GM12878 (cell line): ENCODE measurements around the gene ATXN2. TPM values are rescaled to one million over a fixed set of nuclear protein-coding genes. Genes with fewer than 3 reads are reported as not detected.

ENCODE experiments used
- ATAC-seq: fragments of 200-7000 bp; cut with Tn5 transposase; 3 replicates; pipeline ENCODE4 v1.9.1; 2020; ENCODE audit warnings: mild to moderate bottlenecking, moderate library complexity
- BruUV-seq: library from RNA; stranded (reverse); fragments of 400-500 nt; replicated peaks from 2 replicates; lab custom pipeline; 2021; lab: Mats Ljungman, UMichigan
- CTCF ChIA-PET: fragments of 300-600 bp; sonication (Branson Sonifier 250); formaldehyde crosslinking; extraction: SDS; loops from one replicate; lab custom pipeline; 2021; ENCODE audit warnings: inconsistent platforms; lab: Yijun Ruan, JAX
- POLR2A ChIA-PET: fragments of 350-600 bp; formaldehyde crosslinking; extraction: SDS; loops from one replicate; lab custom pipeline; 2021; ENCODE audit warnings: inconsistent platforms; lab: Charles Lee
- RAD21 ChIA-PET: fragments of 300-600 bp; sonication (Branson Sonifier 250); formaldehyde crosslinking; loops from one replicate; lab custom pipeline; 2023; ENCODE audit warnings: antibody characterized with exemption; ENCODE audit not compliant: unreplicated experiment; lab: Charles Lee
- SMC1A ChIA-PET: fragments of 300-600 bp; sonication (Branson Sonifier 250); formaldehyde crosslinking; loops from one replicate; lab custom pipeline; 2023; ENCODE audit not compliant: unreplicated experiment, uncharacterized antibody; lab: Charles Lee
- DNase-seq: peaks from one replicate; pipeline ENCODE4 v3.0.0-alpha.2; 2011; ENCODE audit warnings: low read depth, low spot score
- FAIRE-seq: peaks from 3 replicates; lab custom pipeline; 2011; peaks lifted over from hg19 to GRCh38; lab: Jason Lieb, UNC
- H2AFZ ChIP-seq: 2 replicates; pipeline ENCODE4 v1.6.0; 2011; ENCODE audit warnings: low read depth, low read length, control low read depth; ENCODE audit not compliant: control insufficient read depth
- H3K27ac ChIP-seq: 2 replicates; pipeline ENCODE4 v1.5.1; 2011; ENCODE audit warnings: control low read depth; ENCODE audit not compliant: control insufficient read depth, insufficient read depth
- H3K27me3 ChIP-seq, 2 experiments: replicated peaks in 1 of 2; 2 replicates each; pipeline versions ENCODE4 v1.6.0 to v1.6.1; 2011; ENCODE audit warnings: low read length in 1 of 2; ENCODE audit not compliant: control insufficient read depth in 2 of 2, insufficient read depth in 2 of 2
- H3K36me3 ChIP-seq, 2 experiments: 2 replicates each; pipeline ENCODE4 v1.5.1; 2011; ENCODE audit warnings: low read length in 1 of 2; ENCODE audit not compliant: control insufficient read depth in 2 of 2, insufficient read depth in 2 of 2
- H3K4me1 ChIP-seq: 2 replicates; pipeline ENCODE4 v1.6.1; 2011; ENCODE audit warnings: mild to moderate bottlenecking, low read length, moderate library complexity, mixed read lengths; ENCODE audit not compliant: control insufficient read depth, insufficient read depth
- H3K4me2 ChIP-seq: 2 replicates; pipeline ENCODE4 v1.6.0; 2011; ENCODE audit warnings: control low read depth; ENCODE audit not compliant: control insufficient read depth, insufficient read depth
- H3K4me3 ChIP-seq: fragments of 200-600 bp; sonication (generic); 2 replicates; pipeline ENCODE4 v1.5.1; 2016
- H3K79me2 ChIP-seq: 2 replicates; pipeline ENCODE4 v1.6.0; 2011; ENCODE audit warnings: low read length; ENCODE audit not compliant: control insufficient read depth, insufficient read depth
- H3K9ac ChIP-seq: 2 replicates; pipeline ENCODE4 v1.8.0; 2011; ENCODE audit warnings: low read length, control low read depth, mixed read lengths; ENCODE audit not compliant: control insufficient read depth, insufficient read depth
- H3K9me3 ChIP-seq: replicated peaks from 3 replicates; pipeline ENCODE4 v1.5.1; 2011; ENCODE audit warnings: mild to moderate bottlenecking, low read length; ENCODE audit not compliant: control insufficient read depth, insufficient read depth
- H4K20me1 ChIP-seq: 2 replicates; pipeline ENCODE4 v1.6.0; 2011; ENCODE audit not compliant: control insufficient read depth, insufficient read depth
- ESRRA ChIP-seq: IDR thresholded peaks from 2 replicates; pipeline ENCODE4 v1.6.1; 2012; ENCODE audit warnings: mild to moderate bottlenecking, low read length, improper control_type of control experiment
- RB1 ChIP-seq: fragments of 450-650 bp; formaldehyde crosslinking; IDR thresholded peaks from 2 replicates; pipeline ENCODE4 v1.6.1; 2017; ENCODE audit warnings: mild to moderate bottlenecking, borderline replicate concordance
- SPI1 ChIP-seq: IDR thresholded peaks from 2 replicates; pipeline ENCODE4 v1.6.1; 2011; ENCODE audit warnings: low read depth, mild to moderate bottlenecking, low read length, moderate library complexity, borderline replicate concordance; ENCODE audit not compliant: insufficient read depth
- ZBTB33 ChIP-seq: fragments of 450-650 bp; IDR thresholded peaks from 2 replicates; pipeline ENCODE4 v1.6.1; 2017; ENCODE audit warnings: mild to moderate bottlenecking
- ZNF24 ChIP-seq: fragments of 450-650 bp; IDR thresholded peaks from 2 replicates; pipeline ENCODE4 v1.6.1; 2017; ENCODE audit warnings: antibody characterized with exemption, mild to moderate bottlenecking
- WGBS: methylation state at CpG from one replicate; pipeline ENCODE4 v1.1.6; 2016; ENCODE audit warnings: low lambda C conversion rate; ENCODE audit not compliant: insufficient replicate concordance, insufficient coverage; ENCODE audit errors: missing lambda C conversion rate; 5-methylcytosine and 5-hydroxymethylcytosine counted together
- in situ Hi-C: fragments of 300-500 bp; cut with MboI; formaldehyde crosslinking; loops from 9 replicates; pipeline ENCODE4 v1.14.3; 2018; ENCODE audit warnings: mixed read lengths
- intact Hi-C: fragments of 100-400 bp; cut with micrococcal nuclease; formaldehyde crosslinking; loops from one replicate; pipeline ENCODE4 v1.14.2; 2022; ENCODE audit not compliant: unreplicated experiment
- polyA plus RNA-seq, 11 experiments: library from polyadenylated mRNA; depleted of rRNA in 4 of 11; unstranded in 6 of 11; stranded (reverse) in 5 of 11; fragments of >200 nt; fragmentation: Nextera tagmentation in 4 of 11; fragmentation: Illumina TruSeq in 1 of 11; extraction: Ambion mirVana in 4 of 11; extraction: Trizol in 1 of 11; gene quantifications; 1 replicate in 1 of 11; 2 replicates in 10 of 11; pipeline versions ENCODE4 v1.2.1 to v1.2.3, GENCODE V29; 2011 to 2016; ENCODE audit warnings: inconsistent platforms in 2 of 11, missing spikeins in 2 of 11, low read depth in 1 of 11
- total RNA-seq, 4 experiments: library from RNA; depleted of rRNA in 3 of 4; stranded (reverse); fragments of >200 nt in 3 of 4; fragmentation: Illumina TruSeq in 1 of 4; extraction: Trizol in 1 of 4; gene quantifications; 2 replicates each; pipeline versions ENCODE4 v1.2.1 to v1.2.3, GENCODE V29; 2013 to 2021

The ATXN2 gene
- total and polyA plus RNA-seq, 10 of the 15 experiments (the other 5 are each of a cell fraction or from before 2014, with no cell fraction given), result 8.8 to 31.5 (median 19.0) TPM

- in situ Hi-C loops, result no loop called here
These were observed 77.3 kb downstream of the ATXN2 start for GRCh38 chr12:111521801-111522200.

More at GRCh38 chr12:111521801-111522200, 77.3 kb downstream of the ATXN2 start:
- no peak for DNase-seq
- no peak overlapping the region for H3K27ac ChIP-seq
- ATAC-seq, result no peak
- H3K27me3 ChIP-seq, result no peaks in the 10 kb centered on the region
- no peak overlapping the region for H3K9ac ChIP-seq
- BruUV-seq, result no TSS peak
- ChIA-PET CTCF (no interaction called here), POLR2A (no interaction called here), RAD21 (no interaction called here), SMC1A (no interaction called here)
- intact Hi-C loops, result no loop called here
- no peak overlapping the region for H3K4me2 ChIP-seq
- H4K20me1 ChIP-seq, result no peaks in the 10 kb centered on the region
- 96% methylated on average over 2 of the region's 2 CpGs for WGBS
- no peak overlapping the region for H2AFZ ChIP-seq
- H3K4me3 ChIP-seq, result no peak overlapping the region
- H3K79me2 ChIP-seq, result no peaks in the 10 kb centered on the region
- no peaks in the 10 kb centered on the region for H3K4me1 ChIP-seq
- no peaks in the 10 kb centered on the region; the same call in 2 of the 3 replicates for H3K9me3 ChIP-seq
- peaks cover 10 to 20% of the 10 kb centered on the region in 2 experiments for H3K36me3 ChIP-seq
- no peak for FAIRE-seq
- no peak for TF ChIP-seq SPI1
- TF ChIP-seq ZNF24, result no peak
- no peak for TF ChIP-seq RB1
- TF ChIP-seq ESRRA, result no peak
- no peak for TF ChIP-seq ZBTB33
- TF ChIP-seq, all 136 proteins: peak for 0
